DND-41 (cell line): Measurements from ENCODE around the gene EPB41L3.

Experiments used
- ATAC-seq: fragments of 200-7000 bp; cut with Tn5 transposase; 3 replicates; pipeline ENCODE4 v1.9.1; 2021; ENCODE audit warnings: low read depth; ENCODE audit not compliant: insufficient read depth
- DNase-seq: peaks from one replicate; pipeline ENCODE4 v3.0.0-alpha.2; 2020
- H2AFZ ChIP-seq: 2 replicates; pipeline ENCODE4 v1.6.0; 2012; ENCODE audit warnings: low read depth, low read length
- H3K27ac ChIP-seq: 2 replicates; pipeline ENCODE4 v1.5.1; 2012; ENCODE audit warnings: low read length, inconsistent platforms
- H3K27me3 ChIP-seq: fragments of 200-600 bp; sonication (generic); 2 replicates; pipeline ENCODE4 v1.6.0; 2012; ENCODE audit warnings: low read length, mild to moderate bottlenecking, inconsistent platforms; ENCODE audit not compliant: insufficient read depth, poor library complexity
- H3K36me3 ChIP-seq: 2 replicates; pipeline ENCODE4 v1.5.1; 2012; ENCODE audit warnings: low read length, inconsistent platforms; ENCODE audit not compliant: insufficient read depth
- H3K4me1 ChIP-seq: 2 replicates; pipeline ENCODE4 v1.5.1; 2012; ENCODE audit warnings: mild to moderate bottlenecking, low read length; ENCODE audit not compliant: insufficient read depth
- H3K4me2 ChIP-seq: 2 replicates; pipeline ENCODE4 v1.6.0; 2012; ENCODE audit warnings: mild to moderate bottlenecking, moderate library complexity, low read length, inconsistent platforms; ENCODE audit not compliant: insufficient read depth
- H3K4me3 ChIP-seq, 2 experiments: fragments of 200-600 bp in 1 of 2; shearing (Covaris generic) in 1 of 2; 2 replicates each; pipeline ENCODE4 v1.5.1; 2012 to 2016; ENCODE audit warnings: inconsistent platforms in 2 of 2, low read length in 2 of 2, mild to moderate bottlenecking in 2 of 2, low read depth in 1 of 2, moderate library complexity in 1 of 2
- H3K79me2 ChIP-seq: 2 replicates; pipeline ENCODE4 v1.6.0; 2012; ENCODE audit warnings: low read length, inconsistent platforms; ENCODE audit not compliant: insufficient read depth
- H3K9ac ChIP-seq: 2 replicates; pipeline ENCODE4 v1.6.0; 2012; ENCODE audit warnings: low read depth, mild to moderate bottlenecking, inconsistent platforms, low read length, moderate library complexity
- H3K9me3 ChIP-seq: 2 replicates; pipeline ENCODE4 v1.5.1; 2012; ENCODE audit warnings: low read length, moderate library complexity, mild to moderate bottlenecking, inconsistent platforms; ENCODE audit not compliant: insufficient read depth, severe bottlenecking
- H4K20me1 ChIP-seq: 2 replicates; pipeline ENCODE4 v1.6.0; 2012; ENCODE audit warnings: low read length; ENCODE audit not compliant: insufficient read depth
- CTCF ChIP-seq: IDR thresholded peaks from 2 replicates; pipeline ENCODE4 v1.5.1; 2012; ENCODE audit warnings: borderline replicate concordance, low read length, moderate library complexity, mild to moderate bottlenecking; ENCODE audit not compliant: poor library complexity, severe bottlenecking; ENCODE audit errors: extremely low read depth
- EZH2 ChIP-seq: IDR thresholded peaks from 3 replicates; pipeline ENCODE4 v1.6.1; 2012; ENCODE audit warnings: borderline replicate concordance, low read depth, mild to moderate bottlenecking, moderate library complexity, low read length, inconsistent platforms; ENCODE audit not compliant: severe bottlenecking

Gene EPB41L3

GRCh38 chr18:5413447-5413846 is 130.3 kb downstream of the EPB41L3 start:
- H3K36me3 ChIP-seq: no peaks in the 10 kb centered on the region
- TF ChIP-seq CTCF (no peak), EZH2 (no peak)
- no peak overlapping the region for H2AFZ ChIP-seq
- H3K27ac ChIP-seq: no peak overlapping the region
- no peaks in the 10 kb centered on the region for H4K20me1 ChIP-seq
- DNase-seq (no peak), ATAC-seq (no peak)
- no peaks in the 10 kb centered on the region for H3K9me3 ChIP-seq
- H3K27me3 ChIP-seq: peaks cover 4% of the 10 kb centered on the region
- no peaks in the 10 kb centered on the region for H3K4me1 ChIP-seq
- no peak overlapping the region for H3K4me2 ChIP-seq
- H3K9ac ChIP-seq: no peak overlapping the region
- no peaks in the 10 kb centered on the region for H3K79me2 ChIP-seq
- H3K4me3 ChIP-seq: no peak overlapping the region

GRCh38 chr18:5410582-5410981 is 133.2 kb downstream of the EPB41L3 start:
- no peak overlapping the region for H3K27ac ChIP-seq
- no peaks in the 10 kb centered on the region for H3K27me3 ChIP-seq
- no peaks in the 10 kb centered on the region for H3K36me3 ChIP-seq
- H3K4me2 ChIP-seq: no peak overlapping the region
- no peak for TF ChIP-seq EZH2
- no peak for TF ChIP-seq CTCF
- H3K4me3 ChIP-seq: no peak overlapping the region
- DNase-seq (no peak), ATAC-seq (no peak)
- no peak overlapping the region for H2AFZ ChIP-seq
- H3K9me3 ChIP-seq: no peaks in the 10 kb centered on the region
- no peak overlapping the region for H3K9ac ChIP-seq
- H3K79me2 ChIP-seq: no peaks in the 10 kb centered on the region
- no peaks in the 10 kb centered on the region for H3K4me1 ChIP-seq
- H4K20me1 ChIP-seq: no peaks in the 10 kb centered on the region

- Histone ChIP-seq H3K27me3 (no peaks in the 10 kb centered on the region), H3K36me3 (no peaks in the 10 kb centered on the region), H3K9me3 (no peaks in the 10 kb centered on the region), H3K79me2 (no peaks in the 10 kb centered on the region), H3K4me2 (no peak overlapping the region), H2AFZ (no peak overlapping the region), H4K20me1 (no peaks in the 10 kb centered on the region), H3K9ac (no peak overlapping the region), H3K4me1 (no peaks in the 10 kb centered on the region), H3K4me3 (no peak overlapping the region), H3K27ac (no peak overlapping the region)
- ATAC-seq (no peak), DNase-seq (no peak)
- no peak for TF ChIP-seq EZH2
- TF ChIP-seq CTCF: no peak
Measured at GRCh38 chr18:5398269-5398668, 145.5 kb downstream of the EPB41L3 start.

GRCh38 chr18:5397102-5397501 is 146.7 kb downstream of the EPB41L3 start:
- no peaks in the 10 kb centered on the region for H3K9me3 ChIP-seq
- H3K4me3 ChIP-seq: no peak overlapping the region
- DNase-seq (no peak), ATAC-seq (no peak)
- H3K4me1 ChIP-seq: no peaks in the 10 kb centered on the region
- no peak overlapping the region for H3K4me2 ChIP-seq
- H3K36me3 ChIP-seq: no peaks in the 10 kb centered on the region
- H2AFZ ChIP-seq: no peak overlapping the region
- H3K79me2 ChIP-seq: no peaks in the 10 kb centered on the region
- TF ChIP-seq CTCF (no peak), EZH2 (no peak)
- H4K20me1 ChIP-seq: no peaks in the 10 kb centered on the region
- H3K27me3 ChIP-seq: no peaks in the 10 kb centered on the region
- no peak overlapping the region for H3K27ac ChIP-seq
- no peak overlapping the region for H3K9ac ChIP-seq
